SK-N-SH treated with all-trans-retinoic acid at 6 μM for 48 hours (cell line): ENCODE data around the gene KLHDC4.

Source experiments
- CREB5 ChIP-seq: fragments of 250-450 bp; sonication (Bioruptor Pico); IDR thresholded peaks from 2 replicates; pipeline ENCODE4 v1.5.1; 2020; ENCODE audit warnings: low read depth, mild to moderate bottlenecking, moderate library complexity
- PATZ1 ChIP-seq: fragments of 250-450 bp; sonication (Bioruptor Pico); IDR thresholded peaks from 2 replicates; pipeline ENCODE4 v1.8.0; 2020; ENCODE audit warnings: mild to moderate bottlenecking, moderate library complexity, borderline replicate concordance
- TCF4 ChIP-seq: fragments of 250-450 bp; sonication (Bioruptor Pico); IDR thresholded peaks from 2 replicates; pipeline ENCODE4 v1.8.0; 2021; ENCODE audit warnings: mild to moderate bottlenecking, moderate library complexity, borderline replicate concordance
- TSHZ2 ChIP-seq: fragments of 250-450 bp; sonication (Bioruptor Pico); IDR thresholded peaks from 2 replicates; pipeline ENCODE4 v1.5.0; 2020; ENCODE audit warnings: mild to moderate bottlenecking, moderate library complexity
- ZFP3 ChIP-seq: fragments of 250-450 bp; sonication (Bioruptor Pico); IDR thresholded peaks from 2 replicates; pipeline ENCODE4 v1.5.0; 2020; ENCODE audit warnings: mild to moderate bottlenecking, moderate library complexity

- TF ChIP-seq PATZ1 (CRISPR knock-in tag) (no peak), TCF4 (no peak), CREB5 (CRISPR knock-in tag) (no peak), TSHZ2 (CRISPR knock-in tag) (no peak), ZFP3 (CRISPR knock-in tag) (no peak)
Measured at GRCh38 chr16:87747626-87748414, 18.0 kb downstream of the KLHDC4 start.
